Nephron (organoid): ENCODE measurements around the gene PITPNB.

Experiments used
- H3K27ac Mint-ChIP-seq, 3 experiments: 2 replicates each; pipeline ENCODE4 v1.8.0; 2020; ENCODE audit warnings: mixed read lengths in 3 of 3, mild to moderate bottlenecking in 2 of 3, moderate library complexity in 1 of 3
- H3K27me3 Mint-ChIP-seq: 2 replicates; pipeline ENCODE4 v1.8.0; 2021; ENCODE audit warnings: low read depth, mild to moderate bottlenecking, moderate library complexity, mixed read lengths
- H3K36me3 Mint-ChIP-seq: 2 replicates; pipeline ENCODE4 v1.8.0; 2020; ENCODE audit warnings: low read depth, mixed read lengths
- H3K4me1 Mint-ChIP-seq: 2 replicates; pipeline ENCODE4 v1.8.0; 2020; ENCODE audit warnings: mixed read lengths
- H3K4me3 Mint-ChIP-seq, 3 experiments: 2 replicates each; pipeline ENCODE4 v1.8.0; 2020; ENCODE audit warnings: mild to moderate bottlenecking in 3 of 3, mixed read lengths in 3 of 3, moderate library complexity in 2 of 3
- H3K9me3 Mint-ChIP-seq: 2 replicates; pipeline ENCODE4 v1.8.0; 2020; ENCODE audit warnings: mixed read lengths
- CTCF ChIP-seq, 3 experiments: fragments of 200-600 bp; sonication (generic); IDR thresholded peaks; one replicate each; pipeline ENCODE4 v1.5.0; 2021; ENCODE audit warnings: antibody characterized with exemption in 3 of 3; ENCODE audit not compliant: unreplicated experiment in 3 of 3

PITPNB gene

GRCh38 chr22:27846910-27847309, 72.1 kb downstream of the PITPNB start:
- Mint-ChIP-seq H3K36me3 (peaks cover 36% of the 10 kb centered on the region), H3K27me3 (no peaks in the 10 kb centered on the region), H3K4me3 (no peak overlapping the region), H3K27ac (peak overlapping the region; percentile 75 to 86 (median 78)), H3K4me1 (peaks cover 80% of the 10 kb centered on the region), H3K9me3 (no peaks in the 10 kb centered on the region)
- TF ChIP-seq CTCF (IDR thresholded peaks at IDR 0.05; ENCODE audit: unreplicated experiment in 3 of 3): no peak

- H3K4me3 Mint-ChIP-seq: no peak overlapping the region
- no peaks in the 10 kb centered on the region for H3K27me3 Mint-ChIP-seq
- H3K4me1 Mint-ChIP-seq: peaks cover 82% of the 10 kb centered on the region
- H3K9me3 Mint-ChIP-seq: no peaks in the 10 kb centered on the region
- H3K36me3 Mint-ChIP-seq: peaks cover 31% of the 10 kb centered on the region
- H3K27ac Mint-ChIP-seq: peak overlapping the region; percentile 78 to 95 (median 86)
- TF ChIP-seq CTCF (IDR thresholded peaks at IDR 0.05; ENCODE audit: unreplicated experiment in 3 of 3): no peak
Measured at GRCh38 chr22:27846248-27846757, 72.8 kb downstream of the PITPNB start.

GRCh38 chr22:27845644-27846043, 73.4 kb downstream of the PITPNB start:
- TF ChIP-seq CTCF (IDR thresholded peaks at IDR 0.05; ENCODE audit: unreplicated experiment in 3 of 3): no peak
- Mint-ChIP-seq H3K4me1 (peaks cover 79% of the 10 kb centered on the region), H3K27ac (peak overlapping the region; percentile 78 to 95 (median 89)), H3K27me3 (no peaks in the 10 kb centered on the region), H3K36me3 (peaks cover 27% of the 10 kb centered on the region), H3K4me3 (peak overlapping the region in 1 of 3 experiments; percentile 7), H3K9me3 (no peaks in the 10 kb centered on the region)

GRCh38 chr22:27844656-27845591, 74.1 kb downstream of the PITPNB start:
- Mint-ChIP-seq H3K27ac (peak overlapping the region; percentile 78 to 95 (median 89)), H3K36me3 (peaks cover 23% of the 10 kb centered on the region), H3K9me3 (no peaks in the 10 kb centered on the region), H3K4me1 (peaks cover 71% of the 10 kb centered on the region), H3K27me3 (no peaks in the 10 kb centered on the region), H3K4me3 (peak overlapping the region in 1 of 3 experiments; percentile 7)
- no peak for TF ChIP-seq CTCF (IDR thresholded peaks at IDR 0.05; ENCODE audit: unreplicated experiment in 3 of 3)

- Mint-ChIP-seq H3K9me3 (no peaks in the 10 kb centered on the region), H3K36me3 (peaks cover 24% of the 10 kb centered on the region), H3K27me3 (no peaks in the 10 kb centered on the region), H3K4me1 (peaks cover 65% of the 10 kb centered on the region), H3K4me3 (no peak overlapping the region), H3K27ac (no peak overlapping the region)
- no peak for TF ChIP-seq CTCF (IDR thresholded peaks at IDR 0.05; ENCODE audit: unreplicated experiment in 3 of 3)
Measured at GRCh38 chr22:27844256-27844655, 74.8 kb downstream of the PITPNB start.
